C4-2B (cell line): ENCODE results near the gene ATP6V1E1.

Source experiments
- ZFX ChIP-seq: fragments of 450-650 bp; IDR thresholded peaks from 2 replicates; pipeline ENCODE4 v1.6.1; 2017
- TF ChIP-seq, protein P1 (sequence below): fragments of 450-650 bp; conservative IDR thresholded peaks from 2 replicates; pipeline ENCODE4 v1.5.1; 2017; ENCODE audit warnings: mild to moderate bottlenecking

DNA sequence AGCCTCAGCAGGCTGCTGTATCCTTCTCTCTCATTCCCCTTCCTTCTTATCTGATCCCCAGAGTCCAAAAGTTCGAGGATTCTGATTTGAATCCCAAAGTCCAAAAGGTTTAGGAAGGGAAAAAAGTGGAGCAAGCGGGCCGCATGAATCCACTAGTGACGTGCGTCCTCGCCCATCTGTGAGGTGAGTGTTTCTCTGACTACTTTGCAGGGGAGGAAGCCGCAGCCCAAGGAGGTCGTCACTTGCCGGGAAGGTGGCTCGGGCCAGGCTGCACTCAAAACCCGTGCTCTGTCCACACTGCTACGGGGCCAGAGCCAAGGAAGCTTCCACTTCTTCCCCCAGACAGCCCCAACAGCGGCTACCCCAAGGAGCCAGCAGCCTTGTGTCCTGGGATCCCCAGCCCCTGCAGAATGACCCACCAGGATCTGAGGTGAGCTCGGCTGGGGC is 49.0 kb downstream of the ATP6V1E1 start:
- TF ChIP-seq, protein P1, sequence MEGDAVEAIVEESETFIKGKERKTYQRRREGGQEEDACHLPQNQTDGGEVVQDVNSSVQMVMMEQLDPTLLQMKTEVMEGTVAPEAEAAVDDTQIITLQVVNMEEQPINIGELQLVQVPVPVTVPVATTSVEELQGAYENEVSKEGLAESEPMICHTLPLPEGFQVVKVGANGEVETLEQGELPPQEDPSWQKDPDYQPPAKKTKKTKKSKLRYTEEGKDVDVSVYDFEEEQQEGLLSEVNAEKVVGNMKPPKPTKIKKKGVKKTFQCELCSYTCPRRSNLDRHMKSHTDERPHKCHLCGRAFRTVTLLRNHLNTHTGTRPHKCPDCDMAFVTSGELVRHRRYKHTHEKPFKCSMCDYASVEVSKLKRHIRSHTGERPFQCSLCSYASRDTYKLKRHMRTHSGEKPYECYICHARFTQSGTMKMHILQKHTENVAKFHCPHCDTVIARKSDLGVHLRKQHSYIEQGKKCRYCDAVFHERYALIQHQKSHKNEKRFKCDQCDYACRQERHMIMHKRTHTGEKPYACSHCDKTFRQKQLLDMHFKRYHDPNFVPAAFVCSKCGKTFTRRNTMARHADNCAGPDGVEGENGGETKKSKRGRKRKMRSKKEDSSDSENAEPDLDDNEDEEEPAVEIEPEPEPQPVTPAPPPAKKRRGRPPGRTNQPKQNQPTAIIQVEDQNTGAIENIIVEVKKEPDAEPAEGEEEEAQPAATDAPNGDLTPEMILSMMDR = no peak
- no peak for TF ChIP-seq ZFX
